Measurements from ENCODE around the gene XRCC4. TPM values are rescaled to one million over a fixed set of nuclear protein-coding genes. Genes with fewer than 3 reads are reported as not detected.
"Not testable (repeated sequence)": the region's sequence is repeated elsewhere in the genome, so short reads cannot be mapped to it uniquely, and the experiment has no call there.

XRCC4 gene
- total RNA-seq, 3 donors from 2014 or later, result 6.4 to 8.3 (median 8.1) TPM

- no peak for TF ChIP-seq CTCF (IDR thresholded peaks at IDR 0.05)
- intact Hi-C loops (cut with DNase I, micrococcal nuclease), result no loop called here
- no peak overlapping the region for H3K4me3 ChIP-seq
- no peaks in the 10 kb centered on the region for H3K9me3 ChIP-seq
- H3K36me3 ChIP-seq (ENCODE audit: low read depth), result no peaks in the 10 kb centered on the region
- no peak for ATAC-seq
- no peak for DNase-seq
- no peaks in the 10 kb centered on the region for H3K4me1 ChIP-seq (ENCODE audit: low read depth)
Measured at GRCh38 chr5:83145882-83146331, 68.6 kb downstream of the XRCC4 start.

- intact Hi-C loops (cut with DNase I, micrococcal nuclease), result no loop called here
- DNase-seq (no peak), ATAC-seq (no peak)
- no peak overlapping the region for H3K4me3 ChIP-seq
- H3K36me3 ChIP-seq (ENCODE audit: low read depth), result no peaks in the 10 kb centered on the region
- TF ChIP-seq CTCF (IDR thresholded peaks at IDR 0.05), result no peak
- H3K9me3 ChIP-seq, result no peaks in the 10 kb centered on the region
- no peaks in the 10 kb centered on the region for H3K4me1 ChIP-seq (ENCODE audit: low read depth)
Measured at GRCh38 chr5:83146441-83146840, 69.1 kb downstream of the XRCC4 start.

- DNase-seq, result no peak
- Histone ChIP-seq H3K4me1 (ENCODE audit: low read depth) (no peaks in the 10 kb centered on the region), H3K9me3 (no peaks in the 10 kb centered on the region), H3K36me3 (ENCODE audit: low read depth) (no peaks in the 10 kb centered on the region), H3K4me3 (no peak overlapping the region)
- ATAC-seq, result no peak
- no peak for TF ChIP-seq CTCF (IDR thresholded peaks at IDR 0.05)
- intact Hi-C loops (cut with DNase I, micrococcal nuclease), result no loop called here
Measured at GRCh38 chr5:83147593-83147992, 70.2 kb downstream of the XRCC4 start.

GRCh38 chr5:83148370-83148769 is 71.0 kb downstream of the XRCC4 start:
- no peak for ATAC-seq

GRCh38 chr5:83149671-83150070 is 72.3 kb downstream of the XRCC4 start:
- ATAC-seq (no peak), DNase-seq (no peak)
- intact Hi-C loops (cut with DNase I, micrococcal nuclease), result no loop called here
- Histone ChIP-seq H3K36me3 (ENCODE audit: low read depth) (no peaks in the 10 kb centered on the region), H3K4me3 (no peak overlapping the region), H3K9me3 (no peaks in the 10 kb centered on the region), H3K4me1 (ENCODE audit: low read depth) (no peaks in the 10 kb centered on the region)
- TF ChIP-seq CTCF (IDR thresholded peaks at IDR 0.05), result no peak

More at GRCh38 chr5:83148370-83148769, 71.0 kb downstream of the XRCC4 start:
- no peaks in the 10 kb centered on the region for H3K4me1 ChIP-seq (ENCODE audit: low read depth)
- TF ChIP-seq CTCF (IDR thresholded peaks at IDR 0.05), result no peak
- intact Hi-C loops (cut with DNase I, micrococcal nuclease), result no loop called here
- no peak for DNase-seq
- no peaks in the 10 kb centered on the region for H3K36me3 ChIP-seq (ENCODE audit: low read depth)
- no peaks in the 10 kb centered on the region for H3K9me3 ChIP-seq
- H3K4me3 ChIP-seq, result no peak overlapping the region

- TF ChIP-seq CTCF (IDR thresholded peaks at IDR 0.05), result no peak
- intact Hi-C loops (cut with DNase I, micrococcal nuclease), result no loop called here
- no peaks in the 10 kb centered on the region for H3K36me3 ChIP-seq (ENCODE audit: low read depth)
- no peaks in the 10 kb centered on the region for H3K4me1 ChIP-seq (ENCODE audit: low read depth)
- ATAC-seq (no peak), DNase-seq (no peak)
- H3K9me3 ChIP-seq, result no peaks in the 10 kb centered on the region
- no peak overlapping the region for H3K4me3 ChIP-seq
Measured at GRCh38 chr5:83151821-83152220, 74.5 kb downstream of the XRCC4 start.

- H3K4me1 ChIP-seq (ENCODE audit: low read depth); H3K36me3 ChIP-seq (ENCODE audit: low read depth); H3K9me3 ChIP-seq; H3K4me3 ChIP-seq; DNase-seq; intact Hi-C loops (cut with DNase I, micrococcal nuclease); ATAC-seq: not testable (repeated sequence)
Measured at GRCh38 chr5:83152996-83153395, 75.6 kb downstream of the XRCC4 start.

Data from mucosa of descending colon (tissue), 3 donors.